WTC11 (cell line): Measurements from ENCODE around the gene LTBP1. TPM values are rescaled to one million over a fixed set of nuclear protein-coding genes. Genes with fewer than 3 reads are reported as not detected.

ENCODE experiments used
- ATAC-seq: fragments of 200-7000 bp; cut with Tn5 transposase; 2 replicates; pipeline ENCODE4 v1.10.0; 2021; ENCODE audit warnings: mild to moderate bottlenecking, moderate library complexity
- CTCF ChIA-PET: fragments of 300-600 bp; sonication (Branson Sonifier 250); formaldehyde crosslinking; loops from one replicate; lab custom pipeline; 2021; ENCODE audit warnings: antibody characterized with exemption; lab: Charles Lee
- POLR2A ChIA-PET: fragments of 350-600 bp; sonication (Branson Sonifier 250); formaldehyde crosslinking; loops from one replicate; lab custom pipeline; 2021; ENCODE audit warnings: antibody characterized with exemption; lab: Charles Lee
- DNase-seq: peaks from one replicate; pipeline ENCODE4 v3.0.0; 2021; ENCODE audit warnings: low spot score
- H3K27ac Mint-ChIP-seq: 2 replicates; pipeline ENCODE4 v1.8.0; 2021; ENCODE audit warnings: mixed read lengths
- H3K27me3 Mint-ChIP-seq: 2 replicates; pipeline ENCODE4 v1.8.0; 2021; ENCODE audit warnings: low read depth, mild to moderate bottlenecking, moderate library complexity, mixed read lengths
- H3K36me3 Mint-ChIP-seq: 2 replicates; pipeline ENCODE4 v1.8.0; 2021; ENCODE audit warnings: mixed read lengths
- H3K4me1 Mint-ChIP-seq: 2 replicates; pipeline ENCODE4 v1.8.0; 2022; ENCODE audit warnings: mixed read lengths
- H3K4me3 Mint-ChIP-seq: 2 replicates; pipeline ENCODE4 v1.8.0; 2021; ENCODE audit warnings: mild to moderate bottlenecking, moderate library complexity, mixed read lengths
- H3K9me3 Mint-ChIP-seq: 2 replicates; pipeline ENCODE4 v1.8.0; 2021; ENCODE audit warnings: mixed read lengths
- CREB1 ChIP-seq: sonication (generic); formaldehyde crosslinking; IDR thresholded peaks from 2 replicates; pipeline ENCODE4 v1.8.0; 2023; ENCODE audit warnings: mild to moderate bottlenecking, missing genetic modification reagents
- GABPB1 ChIP-seq: sonication (generic); formaldehyde crosslinking; IDR thresholded peaks from 2 replicates; pipeline ENCODE4 v1.8.1; 2023; ENCODE audit warnings: mild to moderate bottlenecking, missing genetic modification reagents
- HMGA2 ChIP-seq: fragments of 250-450 bp; sonication (Bioruptor Pico); IDR thresholded peaks from 2 replicates; pipeline ENCODE4 v1.4.0; 2021; ENCODE audit warnings: mild to moderate bottlenecking, moderate library complexity
- SOX15 ChIP-seq: fragments of 250-450 bp; sonication (Bioruptor Pico); IDR thresholded peaks from 2 replicates; pipeline ENCODE4 v1.9.0; 2021; ENCODE audit warnings: mild to moderate bottlenecking
- TEAD4 ChIP-seq: sonication (generic); formaldehyde crosslinking; IDR thresholded peaks from 2 replicates; pipeline ENCODE4 v1.8.0; 2022; ENCODE audit warnings: mild to moderate bottlenecking, missing genetic modification reagents
- TP53 ChIP-seq: sonication (generic); formaldehyde crosslinking; IDR thresholded peaks from 2 replicates; pipeline ENCODE4 v1.8.1; 2023; ENCODE audit warnings: mild to moderate bottlenecking, missing genetic modification reagents
- total RNA-seq: library from RNA; stranded (reverse); gene quantifications from 3 replicates; pipeline ENCODE4 v1.2.3, GENCODE V29; 2021
- TF ChIP-seq, protein P1 (sequence below): sonication (generic); formaldehyde crosslinking; IDR thresholded peaks from 2 replicates; pipeline ENCODE4 v1.8.0; 2022; ENCODE audit warnings: mild to moderate bottlenecking, missing genetic modification reagents
- TF ChIP-seq, protein P2 (sequence below): sonication (generic); formaldehyde crosslinking; IDR thresholded peaks from 2 replicates; pipeline ENCODE4 v1.8.1; 2022; ENCODE audit warnings: mild to moderate bottlenecking, moderate library complexity, missing genetic modification reagents
- TF ChIP-seq, protein P3 (sequence below): sonication (generic); formaldehyde crosslinking; IDR thresholded peaks from 2 replicates; pipeline ENCODE4 v1.8.1; 2022; ENCODE audit warnings: missing genetic modification reagents, borderline replicate concordance
- TF ChIP-seq, protein P4 (sequence below): fragments of 200-600 bp; IDR thresholded peaks from 2 replicates; pipeline ENCODE4 v1.8.0; 2022; ENCODE audit warnings: antibody characterized with exemption
- TF ChIP-seq, protein P5 (sequence below): sonication (generic); formaldehyde crosslinking; IDR thresholded peaks from 2 replicates; pipeline ENCODE4 v1.8.0; 2023; ENCODE audit warnings: missing genetic modification reagents, mild to moderate bottlenecking, borderline replicate concordance
- TF ChIP-seq, protein P6 (sequence below): fragments of 250-450 bp; sonication (Bioruptor Pico); conservative IDR thresholded peaks from 2 replicates; pipeline ENCODE4 v1.9.0; 2021; ENCODE audit warnings: mild to moderate bottlenecking
- TF ChIP-seq, protein P7 (sequence below): sonication (generic); formaldehyde crosslinking; IDR thresholded peaks from 2 replicates; pipeline ENCODE4 v1.8.0; 2022; ENCODE audit warnings: mild to moderate bottlenecking, missing genetic modification reagents

Gene LTBP1
- total RNA-seq, 1 experiment from 2014 or later, result 33.6 TPM

DNA sequence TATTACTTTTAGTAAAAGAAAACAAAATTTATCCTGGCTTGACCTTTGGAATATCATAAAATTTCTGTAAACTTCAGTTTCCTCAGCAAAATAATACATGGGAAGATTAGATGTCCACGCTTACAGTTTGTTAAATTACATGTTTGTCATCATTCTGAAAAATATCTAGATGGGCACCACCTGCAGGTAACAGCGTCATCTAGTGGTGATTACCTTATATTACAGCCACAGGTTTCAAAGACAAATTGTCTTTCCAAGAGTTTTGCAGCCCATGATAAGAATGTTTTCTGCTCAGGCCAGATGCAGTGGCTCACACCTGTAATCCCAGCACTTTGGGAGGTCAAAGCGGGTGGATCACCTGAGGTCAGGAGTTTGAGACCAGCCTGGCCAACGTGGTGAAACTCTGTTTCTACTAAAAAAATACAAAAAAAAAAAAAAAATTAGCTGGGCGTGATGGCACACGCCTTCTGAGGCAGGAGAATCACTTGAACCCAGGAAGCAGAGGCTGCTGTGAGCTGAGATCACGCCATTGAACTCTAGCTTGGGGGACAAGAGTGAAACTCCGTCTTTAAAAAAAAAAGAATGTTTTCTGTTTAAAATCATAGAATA is 433.4 kb downstream of the LTBP1 start:
- TF ChIP-seq, protein P1, sequence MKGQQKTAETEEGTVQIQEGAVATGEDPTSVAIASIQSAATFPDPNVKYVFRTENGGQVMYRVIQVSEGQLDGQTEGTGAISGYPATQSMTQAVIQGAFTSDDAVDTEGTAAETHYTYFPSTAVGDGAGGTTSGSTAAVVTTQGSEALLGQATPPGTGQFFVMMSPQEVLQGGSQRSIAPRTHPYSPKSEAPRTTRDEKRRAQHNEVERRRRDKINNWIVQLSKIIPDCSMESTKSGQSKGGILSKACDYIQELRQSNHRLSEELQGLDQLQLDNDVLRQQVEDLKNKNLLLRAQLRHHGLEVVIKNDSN, result no peak
- TF ChIP-seq GABPB1 (CRISPR knock-in tag) (no peak), SOX15 (CRISPR knock-in tag) (no peak), HMGA2 (CRISPR knock-in tag) (no peak), TEAD4 (no peak)
- TF ChIP-seq, protein P2, sequence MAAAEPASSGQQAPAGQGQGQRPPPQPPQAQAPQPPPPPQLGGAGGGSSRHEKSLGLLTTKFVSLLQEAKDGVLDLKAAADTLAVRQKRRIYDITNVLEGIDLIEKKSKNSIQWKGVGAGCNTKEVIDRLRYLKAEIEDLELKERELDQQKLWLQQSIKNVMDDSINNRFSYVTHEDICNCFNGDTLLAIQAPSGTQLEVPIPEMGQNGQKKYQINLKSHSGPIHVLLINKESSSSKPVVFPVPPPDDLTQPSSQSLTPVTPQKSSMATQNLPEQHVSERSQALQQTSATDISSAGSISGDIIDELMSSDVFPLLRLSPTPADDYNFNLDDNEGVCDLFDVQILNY, result no peak
- TF ChIP-seq, protein P3, sequence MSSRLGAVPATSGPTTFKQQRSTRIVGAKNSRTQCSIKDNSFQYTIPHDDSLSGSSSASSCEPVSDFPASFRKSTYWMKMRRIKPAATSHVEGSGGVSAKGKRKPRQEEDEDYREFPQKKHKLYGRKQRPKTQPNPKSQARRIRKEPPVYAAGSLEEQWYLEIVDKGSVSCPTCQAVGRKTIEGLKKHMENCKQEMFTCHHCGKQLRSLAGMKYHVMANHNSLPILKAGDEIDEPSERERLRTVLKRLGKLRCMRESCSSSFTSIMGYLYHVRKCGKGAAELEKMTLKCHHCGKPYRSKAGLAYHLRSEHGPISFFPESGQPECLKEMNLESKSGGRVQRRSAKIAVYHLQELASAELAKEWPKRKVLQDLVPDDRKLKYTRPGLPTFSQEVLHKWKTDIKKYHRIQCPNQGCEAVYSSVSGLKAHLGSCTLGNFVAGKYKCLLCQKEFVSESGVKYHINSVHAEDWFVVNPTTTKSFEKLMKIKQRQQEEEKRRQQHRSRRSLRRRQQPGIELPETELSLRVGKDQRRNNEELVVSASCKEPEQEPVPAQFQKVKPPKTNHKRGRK (CRISPR knock-in tag), result no peak
- TF ChIP-seq, protein P4, sequence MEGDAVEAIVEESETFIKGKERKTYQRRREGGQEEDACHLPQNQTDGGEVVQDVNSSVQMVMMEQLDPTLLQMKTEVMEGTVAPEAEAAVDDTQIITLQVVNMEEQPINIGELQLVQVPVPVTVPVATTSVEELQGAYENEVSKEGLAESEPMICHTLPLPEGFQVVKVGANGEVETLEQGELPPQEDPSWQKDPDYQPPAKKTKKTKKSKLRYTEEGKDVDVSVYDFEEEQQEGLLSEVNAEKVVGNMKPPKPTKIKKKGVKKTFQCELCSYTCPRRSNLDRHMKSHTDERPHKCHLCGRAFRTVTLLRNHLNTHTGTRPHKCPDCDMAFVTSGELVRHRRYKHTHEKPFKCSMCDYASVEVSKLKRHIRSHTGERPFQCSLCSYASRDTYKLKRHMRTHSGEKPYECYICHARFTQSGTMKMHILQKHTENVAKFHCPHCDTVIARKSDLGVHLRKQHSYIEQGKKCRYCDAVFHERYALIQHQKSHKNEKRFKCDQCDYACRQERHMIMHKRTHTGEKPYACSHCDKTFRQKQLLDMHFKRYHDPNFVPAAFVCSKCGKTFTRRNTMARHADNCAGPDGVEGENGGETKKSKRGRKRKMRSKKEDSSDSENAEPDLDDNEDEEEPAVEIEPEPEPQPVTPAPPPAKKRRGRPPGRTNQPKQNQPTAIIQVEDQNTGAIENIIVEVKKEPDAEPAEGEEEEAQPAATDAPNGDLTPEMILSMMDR, result peak; percentile 92
- TF ChIP-seq, protein P5, sequence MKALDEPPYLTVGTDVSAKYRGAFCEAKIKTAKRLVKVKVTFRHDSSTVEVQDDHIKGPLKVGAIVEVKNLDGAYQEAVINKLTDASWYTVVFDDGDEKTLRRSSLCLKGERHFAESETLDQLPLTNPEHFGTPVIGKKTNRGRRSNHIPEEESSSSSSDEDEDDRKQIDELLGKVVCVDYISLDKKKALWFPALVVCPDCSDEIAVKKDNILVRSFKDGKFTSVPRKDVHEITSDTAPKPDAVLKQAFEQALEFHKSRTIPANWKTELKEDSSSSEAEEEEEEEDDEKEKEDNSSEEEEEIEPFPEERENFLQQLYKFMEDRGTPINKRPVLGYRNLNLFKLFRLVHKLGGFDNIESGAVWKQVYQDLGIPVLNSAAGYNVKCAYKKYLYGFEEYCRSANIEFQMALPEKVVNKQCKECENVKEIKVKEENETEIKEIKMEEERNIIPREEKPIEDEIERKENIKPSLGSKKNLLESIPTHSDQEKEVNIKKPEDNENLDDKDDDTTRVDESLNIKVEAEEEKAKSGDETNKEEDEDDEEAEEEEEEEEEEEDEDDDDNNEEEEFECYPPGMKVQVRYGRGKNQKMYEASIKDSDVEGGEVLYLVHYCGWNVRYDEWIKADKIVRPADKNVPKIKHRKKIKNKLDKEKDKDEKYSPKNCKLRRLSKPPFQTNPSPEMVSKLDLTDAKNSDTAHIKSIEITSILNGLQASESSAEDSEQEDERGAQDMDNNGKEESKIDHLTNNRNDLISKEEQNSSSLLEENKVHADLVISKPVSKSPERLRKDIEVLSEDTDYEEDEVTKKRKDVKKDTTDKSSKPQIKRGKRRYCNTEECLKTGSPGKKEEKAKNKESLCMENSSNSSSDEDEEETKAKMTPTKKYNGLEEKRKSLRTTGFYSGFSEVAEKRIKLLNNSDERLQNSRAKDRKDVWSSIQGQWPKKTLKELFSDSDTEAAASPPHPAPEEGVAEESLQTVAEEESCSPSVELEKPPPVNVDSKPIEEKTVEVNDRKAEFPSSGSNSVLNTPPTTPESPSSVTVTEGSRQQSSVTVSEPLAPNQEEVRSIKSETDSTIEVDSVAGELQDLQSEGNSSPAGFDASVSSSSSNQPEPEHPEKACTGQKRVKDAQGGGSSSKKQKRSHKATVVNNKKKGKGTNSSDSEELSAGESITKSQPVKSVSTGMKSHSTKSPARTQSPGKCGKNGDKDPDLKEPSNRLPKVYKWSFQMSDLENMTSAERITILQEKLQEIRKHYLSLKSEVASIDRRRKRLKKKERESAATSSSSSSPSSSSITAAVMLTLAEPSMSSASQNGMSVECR (CRISPR knock-in tag), result no peak
- ChIA-PET CTCF (interaction anchor here (0.5 to 2.4 kb wide), 14 partner anchors 8 to 753 kb away, joined by 3 to 15 read pairs (median 4); partner anchors contain the start of gene TTC27), POLR2A (interaction anchor here (0.6 to 0.7 kb wide), 2 partner anchors 18 to 77 kb away, joined by 4 read pairs; no protein-coding TSS in a partner anchor)
- no peak overlapping the region for H3K27ac Mint-ChIP-seq
- DNase-seq (no peak), ATAC-seq (peak; percentile 24; the same call in 1 of the 2 replicates)
- no peaks in the 10 kb centered on the region for H3K27me3 Mint-ChIP-seq
- no peaks in the 10 kb centered on the region for H3K9me3 Mint-ChIP-seq
- H3K4me1 Mint-ChIP-seq, result peaks cover 18% of the 10 kb centered on the region
- H3K36me3 Mint-ChIP-seq, result no peaks in the 10 kb centered on the region
- H3K4me3 Mint-ChIP-seq, result no peak overlapping the region

DNA sequence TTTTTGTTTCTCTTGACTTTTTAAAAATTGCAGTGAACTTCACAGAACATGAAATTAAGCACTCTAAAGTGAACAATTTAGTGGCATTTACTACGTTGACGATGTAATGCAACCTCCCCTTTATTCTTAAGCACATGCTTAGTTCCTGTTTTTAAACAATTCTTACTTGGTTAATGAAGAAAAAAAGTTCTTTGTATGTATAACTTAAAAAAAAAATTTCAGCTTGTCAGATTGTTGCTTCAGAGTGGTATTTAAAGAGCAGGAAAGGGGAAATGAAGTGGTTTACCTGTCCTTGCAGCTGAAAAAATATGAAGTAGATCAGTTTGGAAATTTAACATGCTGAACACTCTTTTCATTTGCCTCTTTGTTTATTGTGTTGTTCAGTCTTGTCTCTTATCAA is 434.0 kb downstream of the LTBP1 start:
- TF ChIP-seq, protein P2, result no peak
- TF ChIP-seq TP53, result no peak
- TF ChIP-seq, protein P6, sequence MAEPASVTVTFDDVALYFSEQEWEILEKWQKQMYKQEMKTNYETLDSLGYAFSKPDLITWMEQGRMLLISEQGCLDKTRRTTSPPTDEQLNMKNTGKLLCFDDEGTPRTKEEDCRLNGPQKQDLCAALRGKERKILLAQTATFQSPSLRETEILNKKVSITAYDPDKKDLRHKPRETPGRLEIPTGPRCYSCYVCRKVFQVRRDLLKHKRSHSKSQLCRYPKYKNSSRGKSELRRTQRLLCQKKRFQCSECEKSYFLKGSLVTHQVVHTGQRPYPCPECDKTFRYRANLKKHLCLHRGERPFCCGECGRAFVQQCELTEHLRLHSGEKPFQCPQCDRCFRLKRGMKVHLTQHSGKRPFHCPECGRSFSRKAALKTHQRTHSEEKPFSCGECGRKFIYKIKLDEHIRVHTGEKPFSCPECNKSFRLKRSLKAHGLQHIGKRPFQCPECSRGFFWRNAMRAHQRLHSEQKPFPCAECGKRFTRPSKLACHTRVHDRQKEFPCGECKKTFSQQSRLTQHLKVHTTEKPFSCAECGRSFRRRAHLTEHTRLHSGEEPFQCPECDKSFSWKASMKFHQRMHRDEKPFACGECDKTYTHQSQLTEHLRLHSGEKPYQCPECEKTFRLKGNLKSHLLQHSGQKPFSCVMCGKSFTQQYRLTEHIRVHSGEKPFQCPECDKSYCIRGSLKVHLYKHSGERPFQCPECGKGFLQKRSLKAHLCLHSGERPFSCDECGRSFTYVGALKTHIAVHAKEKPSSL (CRISPR knock-in tag), result no peak
- TF ChIP-seq, protein P7, sequence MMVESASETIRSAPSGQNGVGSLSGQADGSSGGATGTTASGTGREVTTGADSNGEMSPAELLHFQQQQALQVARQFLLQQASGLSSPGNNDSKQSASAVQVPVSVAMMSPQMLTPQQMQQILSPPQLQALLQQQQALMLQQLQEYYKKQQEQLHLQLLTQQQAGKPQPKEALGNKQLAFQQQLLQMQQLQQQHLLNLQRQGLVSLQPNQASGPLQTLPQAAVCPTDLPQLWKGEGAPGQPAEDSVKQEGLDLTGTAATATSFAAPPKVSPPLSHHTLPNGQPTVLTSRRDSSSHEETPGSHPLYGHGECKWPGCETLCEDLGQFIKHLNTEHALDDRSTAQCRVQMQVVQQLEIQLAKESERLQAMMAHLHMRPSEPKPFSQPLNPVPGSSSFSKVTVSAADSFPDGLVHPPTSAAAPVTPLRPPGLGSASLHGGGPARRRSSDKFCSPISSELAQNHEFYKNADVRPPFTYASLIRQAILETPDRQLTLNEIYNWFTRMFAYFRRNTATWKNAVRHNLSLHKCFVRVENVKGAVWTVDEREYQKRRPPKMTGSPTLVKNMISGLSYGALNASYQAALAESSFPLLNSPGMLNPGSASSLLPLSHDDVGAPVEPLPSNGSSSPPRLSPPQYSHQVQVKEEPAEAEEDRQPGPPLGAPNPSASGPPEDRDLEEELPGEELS, result no peak
- no peak for TF ChIP-seq CREB1 (CRISPR knock-in tag)
- peaks cover 18% of the 10 kb centered on the region for H3K4me1 Mint-ChIP-seq
- H3K4me3 Mint-ChIP-seq, result no peak overlapping the region
- POLR2A ChIA-PET, result interaction anchor here (0.6 to 0.7 kb wide), 2 partner anchors 17 to 76 kb away, joined by 4 read pairs; no protein-coding TSS in a partner anchor
- no peaks in the 10 kb centered on the region for H3K27me3 Mint-ChIP-seq
- H3K27ac Mint-ChIP-seq, result no peak overlapping the region
- no peak for ATAC-seq
- CTCF ChIA-PET, result interaction anchor here (0.7 to 2.4 kb wide), 7 partner anchors 9 to 543 kb away, joined by 3 to 15 read pairs (median 3); no protein-coding TSS in a partner anchor
- H3K36me3 Mint-ChIP-seq, result no peaks in the 10 kb centered on the region
- DNase-seq, result no peak
- no peaks in the 10 kb centered on the region for H3K9me3 Mint-ChIP-seq
